SJCRH30 (cell line): ENCODE results near the gene SYNE2. TPM values are rescaled to one million over a fixed set of nuclear protein-coding genes. Genes with fewer than 3 reads are reported as not detected.
"Not testable (repeated sequence)": the region's sequence is repeated elsewhere in the genome, so short reads cannot be mapped to it uniquely, and the experiment has no call there.

ENCODE experiments used
- DNase-seq, 2 experiments: peaks; one replicate each; pipeline ENCODE4 v3.0.0-alpha.2; 2015 to 2020
- H3K27ac ChIP-seq: fragments of 250-450 bp; sonication (Bioruptor Pico); 2 replicates; pipeline ENCODE4 v1.5.1; 2020; ENCODE audit warnings: mild to moderate bottlenecking, moderate library complexity
- H3K27me3 ChIP-seq: fragments of 250-450 bp; sonication (Bioruptor Pico); 2 replicates; pipeline ENCODE4 v1.5.1; 2020; ENCODE audit warnings: mild to moderate bottlenecking, moderate library complexity
- H3K36me3 ChIP-seq: fragments of 250-450 bp; sonication (Bioruptor Pico); 2 replicates; pipeline ENCODE4 v1.5.1; 2020; ENCODE audit warnings: mild to moderate bottlenecking, moderate library complexity
- H3K4me1 ChIP-seq: fragments of 250-450 bp; sonication (Bioruptor Pico); 2 replicates; pipeline ENCODE4 v1.5.1; 2020; ENCODE audit warnings: mild to moderate bottlenecking, moderate library complexity
- H3K4me3 ChIP-seq: fragments of 250-450 bp; sonication (Bioruptor Pico); 2 replicates; pipeline ENCODE4 v1.5.1; 2020; ENCODE audit warnings: mild to moderate bottlenecking, moderate library complexity
- H3K9me3 ChIP-seq: fragments of 250-450 bp; sonication (Bioruptor Pico); replicated peaks from 2 replicates; pipeline ENCODE4 v1.5.1; 2020; ENCODE audit warnings: mild to moderate bottlenecking, moderate library complexity
- total RNA-seq: library from RNA; depleted of rRNA; stranded (reverse); fragments of >200 nt; shearing (Covaris generic); gene quantifications from 2 replicates; pipeline ENCODE4 v1.2.3, GENCODE V29; 2014

Gene SYNE2
- total RNA-seq, 1 experiment from 2014 or later: 48.2 TPM

- not testable (repeated sequence) for H3K4me3 ChIP-seq, H3K9me3 ChIP-seq, H3K4me1 ChIP-seq, H3K27me3 ChIP-seq, H3K36me3 ChIP-seq, H3K27ac ChIP-seq, DNase-seq
Observed at GRCh38 chr14:64037869-64038745, 185.3 kb downstream of the SYNE2 start.

- H3K36me3 ChIP-seq: peaks cover 2% of the 10 kb centered on the region
- no peak for DNase-seq
- H3K27me3 ChIP-seq: no peaks in the 10 kb centered on the region
- no peak overlapping the region for H3K27ac ChIP-seq
- no peaks in the 10 kb centered on the region for H3K4me1 ChIP-seq
- H3K4me3 ChIP-seq: no peak overlapping the region
- no peaks in the 10 kb centered on the region for H3K9me3 ChIP-seq
Observed at GRCh38 chr14:64038841-64039542, 186.2 kb downstream of the SYNE2 start.

GRCh38 chr14:64040044-64040443, 187.2 kb downstream of the SYNE2 start:
- Histone ChIP-seq H3K27ac (no peak overlapping the region), H3K4me3 (no peak overlapping the region), H3K36me3 (no peaks in the 10 kb centered on the region; the same call in 1 of the 2 replicates), H3K4me1 (no peaks in the 10 kb centered on the region), H3K27me3 (no peaks in the 10 kb centered on the region), H3K9me3 (no peaks in the 10 kb centered on the region)
- DNase-seq: no peak

- not testable (repeated sequence) for DNase-seq, H3K4me1 ChIP-seq, H3K36me3 ChIP-seq, H3K4me3 ChIP-seq, H3K27ac ChIP-seq, H3K27me3 ChIP-seq, H3K9me3 ChIP-seq
Observed at GRCh38 chr14:64043296-64043695, 190.5 kb downstream of the SYNE2 start.

GRCh38 chr14:64045091-64045490, 192.3 kb downstream of the SYNE2 start:
- Histone ChIP-seq H3K27me3 (no peaks in the 10 kb centered on the region), H3K4me3 (no peak overlapping the region), H3K9me3 (no peaks in the 10 kb centered on the region), H3K36me3 (peaks cover 6% of the 10 kb centered on the region; the same call in 1 of the 2 replicates), H3K27ac (no peak overlapping the region), H3K4me1 (no peaks in the 10 kb centered on the region)
- no peak for DNase-seq

- H3K36me3 ChIP-seq: peaks cover 15% of the 10 kb centered on the region
Observed at GRCh38 chr14:64049616-64050381, 197.0 kb downstream of the SYNE2 start.

GRCh38 chr14:64053694-64054669, 201.2 kb downstream of the SYNE2 start:
- Histone ChIP-seq H3K4me1 (peaks cover 2% of the 10 kb centered on the region; the same call in 1 of the 2 replicates), H3K9me3 (no peaks in the 10 kb centered on the region)
- DNase-seq: no peak

More at GRCh38 chr14:64049616-64050381, 197.0 kb downstream of the SYNE2 start:
- Histone ChIP-seq H3K4me1 (no peaks in the 10 kb centered on the region), H3K27ac (no peak overlapping the region), H3K27me3 (no peaks in the 10 kb centered on the region), H3K4me3 (no peak overlapping the region), H3K9me3 (no peaks in the 10 kb centered on the region)
- DNase-seq: no peak

GRCh38 chr14:64059454-64060198, 206.8 kb downstream of the SYNE2 start:
- H3K4me3 ChIP-seq: no peak overlapping the region
- peak in 1 of 2 experiments; percentile 15 for DNase-seq
- H3K36me3 ChIP-seq: peaks cover 5% of the 10 kb centered on the region

More at GRCh38 chr14:64053694-64054669, 201.2 kb downstream of the SYNE2 start:
- Histone ChIP-seq H3K27me3 (no peaks in the 10 kb centered on the region), H3K36me3 (peaks cover 15% of the 10 kb centered on the region), H3K4me3 (no peak overlapping the region), H3K27ac (no peak overlapping the region)

GRCh38 chr14:64060199-64060545, 207.4 kb downstream of the SYNE2 start:
- Histone ChIP-seq H3K4me1 (peaks cover 13% of the 10 kb centered on the region; the same call in 1 of the 2 replicates), H3K4me3 (no peak overlapping the region), H3K27ac (peak overlapping the region; percentile 22; the same call in 1 of the 2 replicates), H3K36me3 (peaks cover 3% of the 10 kb centered on the region), H3K27me3 (no peaks in the 10 kb centered on the region), H3K9me3 (no peaks in the 10 kb centered on the region)
- no peak for DNase-seq

More at GRCh38 chr14:64059454-64060198, 206.8 kb downstream of the SYNE2 start:
- H3K4me1 ChIP-seq: peaks cover 13% of the 10 kb centered on the region; the same call in 1 of the 2 replicates
- peak overlapping the region; percentile 30; the same call in 1 of the 2 replicates for H3K27ac ChIP-seq
- no peaks in the 10 kb centered on the region for H3K27me3 ChIP-seq
- no peaks in the 10 kb centered on the region for H3K9me3 ChIP-seq

- Histone ChIP-seq H3K9me3 (no peaks in the 10 kb centered on the region), H3K27me3 (no peaks in the 10 kb centered on the region), H3K36me3 (peaks cover 5% of the 10 kb centered on the region), H3K27ac (no peak overlapping the region), H3K4me3 (no peak overlapping the region), H3K4me1 (peaks cover 13% of the 10 kb centered on the region; the same call in 1 of the 2 replicates)
- peak in 1 of 2 experiments; percentile 33 for DNase-seq
Observed at GRCh38 chr14:64060648-64061096, 207.9 kb downstream of the SYNE2 start.

- peaks cover 13% of the 10 kb centered on the region; the same call in 1 of the 2 replicates for H3K4me1 ChIP-seq
- no peak overlapping the region for H3K27ac ChIP-seq
- H3K36me3 ChIP-seq: peaks cover 8% of the 10 kb centered on the region
- DNase-seq: no peak
- H3K4me3 ChIP-seq: no peak overlapping the region
- no peaks in the 10 kb centered on the region for H3K9me3 ChIP-seq
- H3K27me3 ChIP-seq: no peaks in the 10 kb centered on the region
Observed at GRCh38 chr14:64061115-64061514, 208.3 kb downstream of the SYNE2 start.

- DNase-seq: no peak
- Histone ChIP-seq H3K27me3 (no peaks in the 10 kb centered on the region), H3K4me3 (no peak overlapping the region), H3K4me1 (peaks cover 13% of the 10 kb centered on the region; the same call in 1 of the 2 replicates), H3K36me3 (peaks cover 5% of the 10 kb centered on the region; the same call in 1 of the 2 replicates), H3K9me3 (no peaks in the 10 kb centered on the region), H3K27ac (no peak overlapping the region)
Observed at GRCh38 chr14:64061706-64062105, 208.9 kb downstream of the SYNE2 start.
